Measurements from ENCODE around the gene CYB5D1.
A peak's percentile ranks its signal among the peaks of the same experiment; 100 is the strongest.

CYB5D1 gene

GRCh38 chr17:7886227-7887037 is 28.6 kb downstream of the CYB5D1 start:
- DNase-seq (ENCODE audit: low read depth), result no peak

DNA sequence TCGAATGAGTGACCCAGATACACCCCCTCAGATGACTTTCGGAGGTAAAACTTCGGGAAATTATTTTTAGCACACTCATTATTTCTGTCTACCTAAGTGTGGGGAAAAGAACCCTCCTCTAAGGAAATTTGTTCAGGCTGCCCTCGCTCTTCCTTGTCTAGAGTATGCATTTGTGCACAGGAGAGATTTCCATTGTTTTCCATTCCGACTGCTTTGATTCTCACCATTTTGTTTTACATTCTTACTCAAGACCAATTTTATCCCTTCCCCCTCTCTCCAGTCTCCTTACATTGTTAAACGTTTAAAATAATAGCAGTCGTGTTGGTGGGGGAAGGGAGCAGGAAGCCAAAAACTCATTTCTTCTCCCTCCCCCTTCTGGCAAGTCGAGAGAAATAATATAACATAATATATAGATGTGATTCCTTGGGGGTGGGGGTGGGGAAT is 29.3 kb downstream of the CYB5D1 start:
- DNase-seq (ENCODE audit: low read depth), result no peak

DNA sequence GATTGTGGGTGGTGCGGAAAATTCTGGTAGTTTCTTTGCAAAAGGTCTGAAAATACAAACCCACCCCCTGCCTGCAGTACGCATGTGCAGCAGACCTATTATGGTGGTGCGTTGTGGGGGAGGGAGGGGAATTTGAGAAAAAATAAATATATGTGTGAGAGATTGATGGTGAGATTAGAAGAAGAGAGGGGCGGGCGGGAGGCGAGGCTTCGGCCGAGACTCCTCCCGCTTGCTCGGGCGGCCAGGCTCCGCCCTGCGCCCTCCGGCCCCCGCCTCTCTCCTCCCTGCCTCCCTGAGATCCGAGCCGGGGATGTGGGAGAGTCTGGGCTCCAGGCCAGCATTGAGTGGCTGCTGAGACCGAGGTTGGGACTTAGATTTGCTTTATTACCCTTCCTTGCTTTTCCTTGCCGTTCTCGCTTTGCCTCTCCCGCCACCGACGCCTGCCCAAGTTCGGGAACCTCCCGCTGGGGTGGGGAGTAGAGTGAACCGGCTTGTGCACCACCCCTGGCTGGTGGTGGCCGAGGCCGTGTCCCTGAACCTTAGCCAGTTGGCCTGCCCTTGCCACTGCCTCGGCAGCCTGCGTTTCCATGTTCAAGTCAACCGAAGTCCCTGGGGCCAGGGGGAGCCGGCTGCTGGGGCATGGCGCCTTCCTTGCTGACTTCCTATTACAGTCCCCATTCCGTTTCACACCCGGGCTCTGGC is 29.8 kb downstream of the CYB5D1 start:
- DNase-seq (ENCODE audit: low read depth), result peak; percentile 93

GRCh38 chr17:7888184-7888920 is 30.5 kb downstream of the CYB5D1 start, which contains the start of gene CHD3:
Gene CHD3 (plus strand): TSS chr17:7888789. CDS start chr17:7889001, 212 bp downstream.
- no peak for DNase-seq (ENCODE audit: low read depth)

DNA sequence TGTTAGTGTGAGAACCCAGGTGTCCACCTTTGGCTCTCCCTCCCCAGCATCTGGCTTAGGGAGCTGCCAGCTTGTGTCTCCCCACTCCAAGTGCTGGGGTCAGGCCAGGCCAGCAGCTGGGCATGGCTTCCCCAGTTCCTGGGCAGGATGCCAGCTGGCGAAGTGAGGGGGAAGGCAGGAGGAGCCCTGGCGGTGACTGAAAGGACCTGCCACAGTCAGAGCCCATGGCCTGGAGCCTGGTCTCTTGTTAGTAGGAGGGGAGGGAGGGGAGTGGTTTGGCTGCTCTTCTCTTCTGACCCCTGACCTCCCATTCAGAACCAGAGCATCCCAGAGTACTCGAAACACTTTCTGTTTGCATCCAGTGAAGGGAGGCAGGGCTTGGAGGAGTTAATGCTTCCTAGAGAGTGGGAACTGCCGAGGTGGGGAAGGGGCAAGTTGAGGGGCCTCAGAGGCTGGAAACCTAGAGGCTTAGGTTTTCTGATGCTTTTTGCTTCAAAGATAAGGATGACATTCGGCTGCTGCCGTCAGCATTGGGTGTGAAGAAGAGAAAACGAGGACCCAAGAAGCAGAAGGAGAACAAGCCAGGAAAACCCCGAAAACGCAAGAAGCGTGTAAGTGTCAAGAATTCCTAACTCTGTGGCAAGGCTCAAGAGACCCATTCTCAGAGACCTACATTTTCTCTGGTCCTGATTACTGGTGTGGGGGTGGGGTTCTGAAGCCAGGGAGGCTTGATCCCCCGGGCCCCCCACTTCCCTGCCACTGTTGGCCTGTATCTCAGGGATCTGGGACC is 31.6 kb downstream of the CYB5D1 start:
- peak; percentile 90 for DNase-seq (ENCODE audit: low read depth)

DNA sequence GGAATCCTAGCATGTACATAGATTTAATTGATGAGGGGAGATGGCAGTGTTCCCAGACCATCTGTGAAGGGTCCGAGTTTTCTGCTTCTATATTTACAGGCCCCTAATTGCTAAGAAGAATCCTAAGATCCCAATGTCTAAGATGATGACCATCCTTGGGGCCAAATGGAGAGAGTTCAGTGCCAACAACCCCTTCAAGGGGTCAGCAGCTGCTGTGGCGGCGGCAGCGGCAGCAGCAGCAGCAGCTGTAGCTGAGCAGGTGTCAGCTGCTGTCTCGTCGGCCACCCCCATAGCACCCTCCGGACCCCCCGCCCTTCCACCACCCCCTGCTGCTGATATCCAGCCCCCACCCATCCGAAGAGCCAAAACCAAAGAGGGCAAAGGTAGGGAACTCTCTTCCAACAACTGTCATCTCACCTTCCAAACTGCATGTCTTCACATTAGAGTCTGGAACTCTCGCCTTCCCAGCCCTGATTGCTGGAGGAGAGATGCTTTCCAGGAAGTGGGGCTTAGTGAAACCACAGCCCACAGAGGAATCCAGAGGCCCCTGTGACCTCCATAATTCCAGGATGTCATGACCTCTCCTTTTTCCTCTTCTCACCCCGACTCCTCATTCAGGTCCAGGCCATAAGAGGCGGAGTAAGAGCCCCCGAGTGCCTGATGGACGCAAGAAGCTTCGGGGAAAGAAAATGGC is 35.5 kb downstream of the CYB5D1 start:
- DNase-seq (ENCODE audit: low read depth), result no peak

GRCh38 chr17:7894226-7894625 is 36.4 kb downstream of the CYB5D1 start:
- no peak for DNase-seq (ENCODE audit: low read depth)

GRCh38 chr17:7894866-7895265 is 37.1 kb downstream of the CYB5D1 start:
- DNase-seq (ENCODE audit: low read depth), result no peak

GRCh38 chr17:7897090-7897489 is 39.3 kb downstream of the CYB5D1 start:
- no peak for DNase-seq (ENCODE audit: low read depth)

DNA sequence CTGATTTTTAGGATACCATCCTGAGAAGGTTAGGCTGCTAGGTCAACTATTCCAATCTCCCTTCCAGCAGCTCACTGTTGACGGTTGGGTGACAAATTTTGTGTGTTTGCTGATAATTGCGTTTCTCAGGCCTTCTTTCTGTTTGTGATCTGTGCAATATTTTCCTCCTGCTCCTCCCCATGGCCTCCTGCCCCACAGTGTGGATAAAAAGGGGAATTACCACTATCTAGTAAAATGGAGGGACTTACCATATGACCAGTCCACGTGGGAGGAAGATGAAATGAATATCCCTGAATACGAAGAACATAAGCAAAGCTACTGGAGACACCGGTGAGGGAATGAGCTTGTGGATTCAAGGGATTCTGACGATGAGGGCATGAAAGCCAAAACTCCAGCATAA is 40.0 kb downstream of the CYB5D1 start:
- DNase-seq (ENCODE audit: low read depth), result peak; percentile 61

DNA sequence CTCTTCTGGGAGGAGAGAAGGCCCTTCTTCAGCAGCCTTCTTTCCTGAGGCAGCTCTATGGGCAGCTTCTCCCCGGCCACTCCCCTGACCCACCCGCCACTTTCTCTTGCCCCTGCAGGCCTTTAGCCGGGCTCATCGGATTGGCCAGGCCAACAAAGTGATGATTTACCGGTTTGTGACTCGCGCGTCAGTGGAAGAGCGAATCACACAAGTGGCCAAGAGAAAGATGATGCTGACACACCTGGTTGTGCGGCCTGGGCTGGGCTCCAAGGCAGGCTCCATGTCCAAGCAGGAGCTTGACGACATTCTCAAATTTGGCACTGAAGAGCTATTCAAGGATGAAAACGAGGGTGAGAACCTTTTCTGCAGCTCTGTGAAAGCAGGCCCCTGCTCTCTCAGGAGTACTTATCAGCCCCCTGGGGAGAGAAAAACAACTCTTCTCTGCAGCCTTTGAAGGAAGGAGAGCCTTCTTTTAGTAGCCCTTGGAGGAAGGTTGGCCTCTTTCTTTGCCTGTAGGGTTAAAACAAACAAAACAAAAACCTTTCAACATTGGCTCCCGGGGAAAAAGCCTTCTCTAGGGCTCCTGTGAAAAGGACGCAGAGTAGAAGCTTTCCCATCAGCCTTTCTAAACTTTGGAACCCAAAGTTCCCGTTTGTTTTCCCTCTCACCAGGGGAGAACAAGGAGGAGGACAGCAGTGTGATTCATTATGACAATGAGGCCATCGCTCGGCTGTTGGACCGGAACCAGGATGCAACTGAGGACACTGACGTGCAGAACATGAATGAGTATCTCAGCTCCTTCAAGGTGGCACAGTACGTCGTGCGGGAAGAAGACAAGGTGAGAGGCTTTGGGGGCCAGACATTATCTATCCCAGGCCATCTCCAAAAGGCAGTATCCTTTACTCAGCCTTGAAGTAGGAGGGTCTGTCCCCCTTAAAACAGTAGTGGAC is 45.6 kb downstream of the CYB5D1 start:
- no peak for DNase-seq (ENCODE audit: low read depth)

DNA sequence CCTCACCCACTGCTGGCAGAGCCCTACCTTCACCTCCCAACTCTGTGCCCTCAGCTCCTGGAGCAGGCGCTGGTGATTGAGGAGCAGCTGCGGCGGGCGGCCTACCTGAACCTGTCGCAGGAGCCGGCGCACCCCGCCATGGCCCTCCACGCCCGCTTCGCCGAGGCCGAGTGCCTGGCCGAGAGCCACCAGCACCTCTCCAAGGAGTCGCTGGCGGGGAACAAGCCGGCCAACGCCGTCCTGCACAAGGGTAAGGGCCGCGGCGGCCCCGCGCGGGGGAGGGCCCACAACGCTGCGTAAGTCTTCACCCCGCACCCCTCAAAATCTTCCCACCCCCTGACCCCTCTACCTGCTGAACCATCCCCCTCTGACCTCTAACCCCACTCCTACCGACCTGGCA is 51.3 kb downstream of the CYB5D1 start:
- DNase-seq (ENCODE audit: low read depth), result no peak

DNA sequence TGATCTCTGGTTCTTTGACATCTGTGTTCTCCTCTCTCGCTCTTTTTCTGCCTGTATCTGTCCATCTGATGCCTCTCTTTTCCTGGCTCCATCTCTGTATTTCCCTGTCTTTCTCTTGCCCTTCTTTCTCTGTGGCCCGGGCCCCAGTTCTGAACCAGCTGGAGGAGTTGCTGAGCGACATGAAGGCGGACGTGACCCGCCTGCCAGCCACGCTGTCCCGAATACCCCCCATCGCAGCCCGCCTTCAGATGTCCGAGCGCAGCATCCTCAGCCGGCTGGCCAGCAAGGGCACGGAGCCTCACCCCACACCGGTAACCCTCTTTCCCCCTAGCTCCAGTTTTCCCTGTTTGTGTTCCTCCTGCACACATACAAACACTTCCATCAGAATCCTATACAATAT is 52.5 kb downstream of the CYB5D1 start:
- no peak for DNase-seq (ENCODE audit: low read depth)

DNA sequence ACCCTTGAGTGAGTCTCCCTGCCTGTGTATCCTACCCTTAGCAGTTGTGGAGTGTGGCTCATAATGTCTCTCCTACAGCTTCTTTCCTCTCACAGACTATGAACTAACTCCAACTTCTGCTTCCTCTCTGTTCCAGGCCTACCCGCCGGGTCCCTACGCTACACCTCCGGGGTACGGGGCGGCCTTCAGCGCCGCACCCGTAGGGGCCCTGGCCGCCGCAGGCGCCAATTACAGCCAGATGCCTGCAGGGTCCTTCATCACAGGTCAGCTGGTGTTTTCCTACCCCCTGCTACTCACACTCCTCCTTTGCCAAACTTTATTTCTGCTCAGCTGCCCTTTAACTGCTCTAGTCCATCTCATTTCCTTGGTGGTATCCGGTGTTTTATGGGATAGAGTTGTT is 52.9 kb downstream of the CYB5D1 start:
- DNase-seq (ENCODE audit: low read depth), result no peak

DNA sequence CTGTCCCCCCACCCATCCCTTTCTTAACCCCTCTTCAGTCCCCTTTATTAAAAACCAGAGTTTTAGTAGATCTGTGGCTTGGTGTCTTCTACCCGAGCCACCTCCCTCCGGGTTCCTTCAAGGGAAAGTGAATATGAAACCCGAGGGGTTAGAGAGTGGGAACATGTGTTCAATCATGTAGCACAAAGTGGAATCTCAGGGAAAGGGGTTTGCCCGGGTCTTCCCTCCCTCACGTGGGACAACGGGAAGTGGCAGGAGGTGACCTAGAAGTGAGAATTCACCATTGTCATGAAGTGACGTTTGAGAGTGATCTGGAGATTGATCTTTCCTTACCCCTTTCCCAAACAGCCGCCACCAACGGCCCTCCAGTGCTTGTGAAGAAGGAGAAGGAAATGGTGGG is 53.3 kb downstream of the CYB5D1 start:
- no peak for DNase-seq (ENCODE audit: low read depth)

All from stromal cell of bone marrow (primary cell).